SK-N-MC (cell line): ENCODE measurements around the gene HDAC4.

Source experiments
- EZH2 ChIP-seq: fragments of 200-600 bp; sonication (generic); IDR thresholded peaks from one replicate; pipeline ENCODE4 v1.6.1; 2017; ENCODE audit warnings: antibody characterized with exemption
- POLR2AphosphoS5 ChIP-seq: IDR thresholded peaks from 2 replicates; pipeline ENCODE4 v1.6.1; 2012; ENCODE audit warnings: mild to moderate bottlenecking, low read depth, low read length, borderline replicate concordance

DNA sequence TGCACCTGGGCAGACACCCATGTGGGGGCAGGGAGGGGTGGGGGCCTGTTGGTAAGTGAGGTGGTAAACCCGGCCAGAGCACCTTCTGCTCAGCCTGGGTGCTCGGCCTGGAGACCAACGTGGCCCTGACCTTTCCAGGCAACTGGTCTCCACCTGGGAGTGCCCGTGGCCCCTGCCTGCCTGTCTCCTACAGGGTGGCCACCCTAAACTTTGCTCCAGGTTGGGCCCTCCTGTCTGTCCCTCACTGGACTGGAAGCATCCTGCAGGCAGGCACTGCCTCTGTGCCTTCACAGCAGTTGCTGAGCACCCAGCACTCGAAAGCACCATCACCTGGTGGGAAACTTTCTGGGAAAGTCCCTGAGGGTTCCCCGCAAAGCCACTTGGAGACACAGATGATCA, 381.6 kb downstream of the HDAC4 start:
- TF ChIP-seq POLR2AphosphoS5 (no peak), EZH2 (no peak)
